ENCODE data around the gene S100A16. TPM values are rescaled to one million over a fixed set of nuclear protein-coding genes. Genes with fewer than 3 reads are reported as not detected.

Gene S100A16
- total RNA-seq, 1 experiment from 2014 or later = not detected

DNA sequence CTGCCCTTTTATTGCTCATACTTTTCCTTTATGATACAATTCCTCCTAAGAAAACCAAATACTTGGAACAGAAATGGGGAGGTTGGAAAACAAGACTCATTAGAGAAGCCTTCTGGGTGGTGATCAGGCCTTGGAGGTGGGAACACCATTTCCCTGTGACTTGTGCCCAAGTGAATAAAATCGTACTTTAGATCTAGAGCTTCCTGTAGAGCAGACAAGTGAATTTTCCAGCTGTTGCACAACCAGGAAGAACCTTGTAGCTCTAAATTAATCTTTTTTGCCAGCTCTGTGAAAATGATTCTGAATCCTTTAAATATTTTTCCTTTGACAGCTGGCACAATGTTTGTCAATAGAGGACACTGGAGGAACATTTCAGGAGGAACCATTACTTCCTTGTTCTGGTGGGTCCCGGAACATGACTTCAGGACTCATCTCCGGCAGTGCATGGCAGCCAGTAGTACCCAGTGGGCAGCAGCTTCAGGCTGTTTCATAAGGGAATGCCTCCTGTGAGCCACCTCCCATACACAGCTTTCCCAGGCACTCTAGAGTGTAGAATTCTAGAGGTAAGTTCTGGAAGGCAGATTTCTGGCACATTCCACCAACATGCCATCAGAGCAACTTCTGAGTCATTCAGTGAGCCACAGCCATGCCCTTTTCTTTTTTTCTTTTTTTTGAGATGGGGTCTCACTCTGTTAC, 40.0 kb upstream of the S100A16 start:
- Histone ChIP-seq H3K27ac (ENCODE audit: low read length) (no peak overlapping the region), H2AFZ (ENCODE audit: low read length) (no peak overlapping the region), H3K27me3 (ENCODE audit: low read length) (no peaks in the 10 kb centered on the region), H3K4me2 (ENCODE audit: low read depth, low read length, poor library complexity, severe bottlenecking) (no peak overlapping the region), H3K9me2 (replicated peaks; ENCODE audit: insufficient read depth, low read length) (no peaks in the 10 kb centered on the region), H3K36me3 (ENCODE audit: insufficient read depth, low read length) (no peaks in the 10 kb centered on the region), H4K20me1 (ENCODE audit: insufficient read depth, low read depth, low read length) (no peaks in the 10 kb centered on the region), H3K79me2 (ENCODE audit: low read length) (no peaks in the 10 kb centered on the region), H3K4me1 (ENCODE audit: low read length) (peaks cover 3% of the 10 kb centered on the region), H3K9me3 (ENCODE audit: low read length) (no peaks in the 10 kb centered on the region), H3K4me3 (ENCODE audit: low read length) (no peak overlapping the region), H3K9ac (ENCODE audit: low read length) (no peak overlapping the region)
- no peak for DNase-seq

DNA sequence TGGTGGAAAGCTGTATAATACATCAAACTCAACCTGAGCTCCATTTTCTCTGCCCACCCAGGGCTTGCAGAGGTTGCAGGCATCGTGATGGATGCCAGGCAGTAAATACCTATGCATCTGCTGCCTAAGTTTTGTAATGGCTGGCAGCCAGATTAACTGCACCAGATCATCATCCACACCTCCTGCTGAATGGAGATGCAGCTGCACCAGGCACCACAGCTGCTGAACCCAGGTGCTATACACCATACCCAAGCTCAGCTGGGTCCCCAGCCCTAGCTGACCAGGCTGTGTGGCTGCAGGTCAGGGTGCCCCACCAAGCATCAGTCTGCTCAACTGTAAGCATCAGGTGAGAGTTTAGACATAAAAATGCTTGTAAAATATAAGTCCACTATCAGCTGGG, 38.8 kb upstream of the S100A16 start:
- Histone ChIP-seq H3K27ac (ENCODE audit: low read length) (no peak overlapping the region), H3K4me2 (ENCODE audit: low read depth, low read length, poor library complexity, severe bottlenecking) (no peak overlapping the region), H4K20me1 (ENCODE audit: insufficient read depth, low read depth, low read length) (no peaks in the 10 kb centered on the region)

DNA sequence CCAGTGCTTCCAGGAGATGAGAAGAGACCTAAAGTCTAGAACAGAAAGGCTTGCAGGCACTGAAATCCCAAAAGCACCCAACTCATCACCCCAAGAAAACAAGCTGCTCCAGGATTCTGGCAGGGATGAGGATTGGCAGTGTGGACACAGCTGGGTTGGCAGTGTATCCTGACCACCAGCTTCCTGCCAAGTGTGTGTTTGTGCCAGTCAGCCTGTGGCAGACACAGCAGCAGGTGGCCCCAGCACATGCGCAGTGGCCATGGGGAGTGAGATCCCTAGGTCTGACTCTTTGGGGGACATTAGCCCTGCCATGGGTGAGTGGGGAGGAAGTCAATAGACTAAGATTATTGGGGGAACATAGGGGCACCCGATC, 36.9 kb upstream of the S100A16 start:
- Histone ChIP-seq H3K9ac (ENCODE audit: low read length) (no peak overlapping the region), H3K36me3 (ENCODE audit: insufficient read depth, low read length) (peaks cover 9% of the 10 kb centered on the region; the same call in 1 of the 2 replicates), H2AFZ (ENCODE audit: low read length) (no peak overlapping the region), H3K27ac (ENCODE audit: low read length) (no peak overlapping the region), H3K4me3 (ENCODE audit: low read length) (no peak overlapping the region), H3K4me2 (ENCODE audit: low read depth, low read length, poor library complexity, severe bottlenecking) (no peak overlapping the region), H3K9me2 (replicated peaks; ENCODE audit: insufficient read depth, low read length) (no peaks in the 10 kb centered on the region), H3K4me1 (ENCODE audit: low read length) (no peaks in the 10 kb centered on the region), H3K9me3 (ENCODE audit: low read length) (no peaks in the 10 kb centered on the region), H3K27me3 (ENCODE audit: low read length) (no peaks in the 10 kb centered on the region), H4K20me1 (ENCODE audit: insufficient read depth, low read depth, low read length) (no peaks in the 10 kb centered on the region), H3K79me2 (ENCODE audit: low read length) (no peaks in the 10 kb centered on the region)
- no peak for DNase-seq

More for the DNA sequence above, 38.8 kb upstream of the S100A16 start:
- Histone ChIP-seq H3K36me3 (ENCODE audit: insufficient read depth, low read length) (no peaks in the 10 kb centered on the region), H3K4me3 (ENCODE audit: low read length) (no peak overlapping the region), H3K79me2 (ENCODE audit: low read length) (no peaks in the 10 kb centered on the region), H2AFZ (ENCODE audit: low read length) (no peak overlapping the region), H3K27me3 (ENCODE audit: low read length) (no peaks in the 10 kb centered on the region), H3K9me2 (replicated peaks; ENCODE audit: insufficient read depth, low read length) (no peaks in the 10 kb centered on the region), H3K4me1 (ENCODE audit: low read length) (no peaks in the 10 kb centered on the region), H3K9ac (ENCODE audit: low read length) (no peak overlapping the region), H3K9me3 (ENCODE audit: low read length) (no peaks in the 10 kb centered on the region)
- no peak for DNase-seq

DNA sequence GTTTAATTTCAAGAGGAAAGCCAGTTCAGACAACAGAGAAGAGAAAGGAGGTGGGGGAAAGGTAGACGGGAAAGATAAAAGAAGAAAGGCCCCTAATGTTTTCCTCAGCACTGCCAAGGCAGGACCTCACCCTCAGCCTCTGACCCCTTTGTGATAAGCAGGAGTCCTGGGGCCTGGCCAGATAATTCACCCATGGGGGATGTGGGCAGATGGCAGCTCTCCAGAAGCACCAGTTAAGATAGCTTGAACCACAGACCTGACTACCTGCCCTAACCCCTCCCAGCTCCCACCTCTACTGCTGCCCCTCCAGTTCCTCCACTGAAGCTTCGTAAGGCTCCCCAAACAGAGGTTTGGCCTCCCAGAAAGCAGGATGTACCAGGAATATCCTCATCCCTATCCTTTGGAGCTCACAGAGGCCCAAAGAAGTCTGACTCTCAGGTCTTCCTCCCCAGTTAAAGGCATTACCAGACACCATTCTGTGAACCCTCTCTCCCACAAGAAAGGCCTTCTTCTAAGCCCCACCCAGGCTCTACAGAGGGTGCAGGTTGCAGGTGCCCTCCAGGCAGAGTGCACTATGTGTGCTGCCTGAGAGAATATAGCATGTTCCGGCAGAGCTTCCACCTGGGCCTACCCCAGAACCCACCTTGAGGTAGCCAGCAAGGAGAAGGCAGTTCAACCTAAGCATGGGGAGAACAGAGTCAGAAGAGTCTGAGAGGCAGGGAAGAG, 36.4 kb upstream of the S100A16 start:
- no peaks in the 10 kb centered on the region for H3K4me1 ChIP-seq (ENCODE audit: low read length)
- no peaks in the 10 kb centered on the region for H4K20me1 ChIP-seq (ENCODE audit: insufficient read depth, low read depth, low read length)
- H3K4me2 ChIP-seq (ENCODE audit: low read depth, low read length, poor library complexity, severe bottlenecking) = no peak overlapping the region
- H3K9ac ChIP-seq (ENCODE audit: low read length) = no peak overlapping the region
- no peak overlapping the region for H3K4me3 ChIP-seq (ENCODE audit: low read length)
- no peaks in the 10 kb centered on the region for H3K79me2 ChIP-seq (ENCODE audit: low read length)
- peaks cover 15% of the 10 kb centered on the region; the same call in 1 of the 2 replicates for H3K36me3 ChIP-seq (ENCODE audit: insufficient read depth, low read length)
- no peaks in the 10 kb centered on the region for H3K9me3 ChIP-seq (ENCODE audit: low read length)
- no peaks in the 10 kb centered on the region for H3K27me3 ChIP-seq (ENCODE audit: low read length)
- H2AFZ ChIP-seq (ENCODE audit: low read length) = no peak overlapping the region
- no peak for DNase-seq
- no peak overlapping the region for H3K27ac ChIP-seq (ENCODE audit: low read length)
- H3K9me2 ChIP-seq (replicated peaks; ENCODE audit: insufficient read depth, low read length) = no peaks in the 10 kb centered on the region

DNA sequence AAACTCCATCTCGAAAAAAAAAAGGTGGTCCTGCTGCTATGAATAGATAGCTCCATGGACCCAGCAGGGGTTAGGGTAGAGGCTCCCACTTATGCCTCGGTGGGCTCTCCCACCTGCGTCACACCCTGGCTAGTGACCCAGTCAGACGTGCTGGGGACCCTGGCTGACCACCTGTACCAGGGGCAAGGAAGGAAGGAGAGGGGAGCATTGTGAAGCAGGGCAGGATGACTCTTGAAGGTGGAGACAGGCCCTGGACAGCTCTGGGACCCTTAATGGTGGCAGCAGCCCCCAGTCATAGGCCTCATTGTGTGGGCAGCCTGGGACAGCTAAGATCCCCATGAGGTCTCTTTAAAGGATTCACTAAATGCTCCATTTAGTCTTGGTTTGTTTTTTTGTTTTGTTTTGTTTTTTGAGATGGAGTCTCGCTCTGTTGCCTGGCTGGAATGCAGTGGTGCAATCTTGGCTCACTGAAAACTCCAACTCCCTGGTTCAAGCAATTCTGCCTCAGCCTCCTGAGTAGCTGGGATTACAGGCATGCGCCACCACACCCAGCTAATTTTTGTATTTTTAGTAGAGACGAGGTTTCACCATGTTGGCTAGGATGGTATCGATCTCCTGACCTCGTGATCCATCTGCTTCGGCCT, 35.2 kb upstream of the S100A16 start:
- Histone ChIP-seq H3K36me3 (ENCODE audit: insufficient read depth, low read length) (peaks cover 26% of the 10 kb centered on the region), H3K27me3 (ENCODE audit: low read length) (no peaks in the 10 kb centered on the region), H3K27ac (ENCODE audit: low read length) (no peak overlapping the region), H3K9me3 (ENCODE audit: low read length) (no peaks in the 10 kb centered on the region), H4K20me1 (ENCODE audit: insufficient read depth, low read depth, low read length) (no peaks in the 10 kb centered on the region), H3K4me1 (ENCODE audit: low read length) (no peaks in the 10 kb centered on the region), H3K4me3 (ENCODE audit: low read length) (no peak overlapping the region), H3K4me2 (ENCODE audit: low read depth, low read length, poor library complexity, severe bottlenecking) (no peak overlapping the region), H3K79me2 (ENCODE audit: low read length) (no peaks in the 10 kb centered on the region), H2AFZ (ENCODE audit: low read length) (no peak overlapping the region), H3K9me2 (replicated peaks; ENCODE audit: insufficient read depth, low read length) (no peaks in the 10 kb centered on the region), H3K9ac (ENCODE audit: low read length) (no peak overlapping the region)
- no peak for DNase-seq

DNA sequence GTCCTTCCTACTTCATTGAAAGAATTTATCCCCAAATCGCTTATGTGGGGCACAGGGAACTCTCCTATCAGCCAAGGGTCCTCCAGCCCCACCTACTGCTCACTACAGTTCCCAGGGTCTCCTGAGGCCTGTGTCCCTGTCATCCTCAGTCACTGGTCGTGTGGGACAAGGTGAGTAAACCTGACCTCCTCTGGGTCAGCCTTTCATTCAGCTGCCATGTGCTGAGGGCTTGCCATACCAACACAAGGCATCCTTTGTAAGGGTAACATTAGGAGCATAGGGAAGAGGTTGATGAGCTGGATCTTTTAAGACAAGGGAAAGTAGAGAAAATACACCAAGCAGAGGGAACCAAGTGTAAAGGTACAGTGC, 34.4 kb upstream of the S100A16 start:
- Histone ChIP-seq H3K27ac (ENCODE audit: low read length) (no peak overlapping the region), H3K9ac (ENCODE audit: low read length) (no peak overlapping the region), H4K20me1 (ENCODE audit: insufficient read depth, low read depth, low read length) (no peaks in the 10 kb centered on the region), H2AFZ (ENCODE audit: low read length) (no peak overlapping the region), H3K27me3 (ENCODE audit: low read length) (no peaks in the 10 kb centered on the region), H3K9me2 (replicated peaks; ENCODE audit: insufficient read depth, low read length) (no peaks in the 10 kb centered on the region), H3K9me3 (ENCODE audit: low read length) (no peaks in the 10 kb centered on the region), H3K79me2 (ENCODE audit: low read length) (no peaks in the 10 kb centered on the region), H3K36me3 (ENCODE audit: insufficient read depth, low read length) (peaks cover 34% of the 10 kb centered on the region), H3K4me3 (ENCODE audit: low read length) (no peak overlapping the region), H3K4me2 (ENCODE audit: low read depth, low read length, poor library complexity, severe bottlenecking) (no peak overlapping the region), H3K4me1 (ENCODE audit: low read length) (no peaks in the 10 kb centered on the region)
- no peak for DNase-seq

DNA sequence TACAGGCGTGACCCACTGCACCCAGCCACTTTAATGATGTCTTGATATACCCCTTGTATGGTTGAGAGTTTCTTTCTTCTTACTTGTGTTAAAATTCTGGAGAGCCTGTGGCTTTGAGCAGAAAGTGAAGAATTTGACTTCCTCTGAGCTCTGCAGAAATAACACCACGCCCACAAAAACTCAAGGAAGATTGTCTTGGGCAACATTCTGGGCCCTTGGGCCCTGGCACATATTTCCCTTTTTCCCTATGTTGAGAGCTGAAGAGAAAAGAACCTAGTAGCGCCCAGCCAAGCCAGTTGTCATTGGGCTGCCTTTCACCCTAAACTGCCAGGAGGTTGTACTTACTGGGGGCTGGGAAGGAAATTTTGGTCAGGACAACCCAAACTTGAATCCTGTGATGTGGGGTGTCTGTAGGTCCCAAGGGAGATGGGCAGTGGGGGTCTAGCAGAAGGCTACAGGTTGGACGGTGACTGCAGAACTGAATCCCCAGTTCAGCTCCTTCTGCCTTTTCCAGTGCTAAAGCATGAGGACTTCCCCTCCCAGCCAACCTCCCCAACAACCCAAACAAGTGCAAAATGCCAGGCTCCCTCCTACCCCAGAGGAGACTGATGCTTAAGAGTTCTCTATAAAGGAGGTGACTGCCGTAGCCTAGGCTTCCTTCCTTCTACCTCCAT, 33.9 kb upstream of the S100A16 start:
- no peak overlapping the region for H3K9ac ChIP-seq (ENCODE audit: low read length)
- no peaks in the 10 kb centered on the region for H3K9me3 ChIP-seq (ENCODE audit: low read length)
- H3K79me2 ChIP-seq (ENCODE audit: low read length) = no peaks in the 10 kb centered on the region
- no peak overlapping the region for H3K4me3 ChIP-seq (ENCODE audit: low read length)
- no peak overlapping the region for H2AFZ ChIP-seq (ENCODE audit: low read length)
- DNase-seq = no peak
- no peaks in the 10 kb centered on the region for H3K9me2 ChIP-seq (replicated peaks; ENCODE audit: insufficient read depth, low read length)
- no peaks in the 10 kb centered on the region for H3K4me1 ChIP-seq (ENCODE audit: low read length)
- no peaks in the 10 kb centered on the region for H3K27me3 ChIP-seq (ENCODE audit: low read length)
- H4K20me1 ChIP-seq (ENCODE audit: insufficient read depth, low read depth, low read length) = 0 out of 2 replicates have a peak, but pooled peaks cover 4% of the 10 kb centered on the region
- H3K27ac ChIP-seq (ENCODE audit: low read length) = no peak overlapping the region
- H3K4me2 ChIP-seq (ENCODE audit: low read depth, low read length, poor library complexity, severe bottlenecking) = no peak overlapping the region
- H3K36me3 ChIP-seq (ENCODE audit: insufficient read depth, low read length) = peaks cover 38% of the 10 kb centered on the region

DNA sequence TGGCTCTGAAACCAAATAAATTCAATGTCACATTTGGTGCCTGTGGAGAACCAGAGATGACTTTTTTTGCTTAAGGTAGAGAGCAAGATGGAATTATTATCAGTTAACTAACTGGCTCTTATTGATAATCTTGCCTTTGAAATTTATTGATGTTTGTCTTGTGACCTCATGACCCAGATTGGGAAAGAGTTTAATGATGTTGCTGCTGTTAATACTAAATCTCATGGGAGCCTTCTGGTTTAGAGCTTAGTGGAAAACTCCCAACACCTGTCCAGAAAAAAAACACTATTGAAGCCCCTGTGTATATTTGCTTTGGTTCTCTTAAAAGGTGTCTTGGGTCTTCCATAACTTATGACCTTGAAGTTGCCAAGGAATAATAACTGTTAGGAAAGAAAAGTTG, 30.9 kb upstream of the S100A16 start:
- H3K4me3 ChIP-seq (ENCODE audit: low read length) = no peak overlapping the region
- peaks cover 62% of the 10 kb centered on the region for H3K36me3 ChIP-seq (ENCODE audit: insufficient read depth, low read length)

More for the DNA sequence above, 30.9 kb upstream of the S100A16 start:
- Histone ChIP-seq H4K20me1 (ENCODE audit: insufficient read depth, low read depth, low read length) (0 out of 2 replicates have a peak, but pooled peaks cover 9% of the 10 kb centered on the region), H3K79me2 (ENCODE audit: low read length) (peaks cover 3% of the 10 kb centered on the region; the same call in 1 of the 2 replicates), H3K27ac (ENCODE audit: low read length) (no peak overlapping the region), H3K4me2 (ENCODE audit: low read depth, low read length, poor library complexity, severe bottlenecking) (no peak overlapping the region), H3K9ac (ENCODE audit: low read length) (no peak overlapping the region), H3K4me1 (ENCODE audit: low read length) (no peaks in the 10 kb centered on the region), H2AFZ (ENCODE audit: low read length) (no peak overlapping the region), H3K9me3 (ENCODE audit: low read length) (no peaks in the 10 kb centered on the region), H3K27me3 (ENCODE audit: low read length) (no peaks in the 10 kb centered on the region), H3K9me2 (replicated peaks; ENCODE audit: insufficient read depth, low read length) (no peaks in the 10 kb centered on the region)
- no peak for DNase-seq

Data from Karpas-422 (cell line).